Thyroid gland (tissue), 4 donors: ENCODE measurements around the gene RFLNA.

Experiments
- CTCF ChIP-seq, 6 experiments: fragments of 200-600 bp in 3 of 6; fragments of 450-650 bp in 3 of 6; sonication (generic) in 3 of 6; IDR thresholded peaks; one replicate each; pipeline ENCODE4 v1.5.1; 2016 to 2019; ENCODE audit warnings: antibody characterized with exemption in 6 of 6, mild to moderate bottlenecking in 2 of 6, inconsistent platforms in 1 of 6, moderate library complexity in 1 of 6
- POLR2A ChIP-seq, 2 donors: fragments of 450-650 bp; IDR thresholded peaks; one replicate each; pipeline ENCODE4 v1.6.1; 2017; ENCODE audit warnings: antibody characterized with exemption in 2 of 2, mild to moderate bottlenecking in 2 of 2, moderate library complexity in 1 of 2

- TF ChIP-seq POLR2A (IDR thresholded peaks at IDR 0.05) (no peak), CTCF (IDR thresholded peaks at IDR 0.05) (no peak)
Observed at GRCh38 chr12:124352257-124352656, 57.4 kb downstream of the RFLNA start.
